RWPE2 (cell line): ENCODE results near the gene CAMK2B.

Source experiments
- ATAC-seq: fragments of 200-7000 bp; cut with Tn5 transposase; 3 replicates; pipeline ENCODE4 v1.9.1; 2021; ENCODE audit warnings: low read depth
- DNase-seq: peaks from one replicate; pipeline ENCODE4 v3.0.0-alpha.2; 2020; ENCODE audit warnings: low spot score
- H3K27ac ChIP-seq: fragments of 450-650 bp; 2 replicates; pipeline ENCODE4 v1.5.1; 2017; ENCODE audit warnings: mild to moderate bottlenecking; ENCODE audit not compliant: poor library complexity, severe bottlenecking
- H3K27me3 ChIP-seq: fragments of 250-450 bp; sonication (Bioruptor Pico); 2 replicates; pipeline ENCODE4 v1.5.1; 2021; ENCODE audit warnings: mild to moderate bottlenecking, moderate library complexity; ENCODE audit not compliant: insufficient read depth, poor library complexity, severe bottlenecking
- H3K36me3 ChIP-seq: fragments of 250-450 bp; sonication (Bioruptor Pico); 2 replicates; pipeline ENCODE4 v1.5.1; 2020; ENCODE audit warnings: low read depth, mild to moderate bottlenecking, moderate library complexity
- H3K4me1 ChIP-seq: fragments of 250-450 bp; sonication (Bioruptor Pico); 2 replicates; pipeline ENCODE4 v1.5.1; 2021; ENCODE audit warnings: mild to moderate bottlenecking, moderate library complexity; ENCODE audit not compliant: insufficient read depth, poor library complexity, severe bottlenecking
- H3K4me3 ChIP-seq: fragments of 250-450 bp; sonication (Bioruptor Pico); 2 replicates; pipeline ENCODE4 v1.5.1; 2021; ENCODE audit warnings: mild to moderate bottlenecking, moderate library complexity; ENCODE audit not compliant: severe bottlenecking
- H3K9me3 ChIP-seq: fragments of 250-450 bp; sonication (Bioruptor Pico); 2 replicates; pipeline ENCODE4 v1.5.1; 2021; ENCODE audit warnings: mild to moderate bottlenecking, moderate library complexity; ENCODE audit not compliant: severe bottlenecking
- CTCF ChIP-seq: fragments of 450-650 bp; IDR thresholded peaks from one replicate; pipeline ENCODE4 v1.5.1; 2017; ENCODE audit warnings: mild to moderate bottlenecking, moderate library complexity; ENCODE audit not compliant: poor library complexity, severe bottlenecking

CAMK2B gene

DNA sequence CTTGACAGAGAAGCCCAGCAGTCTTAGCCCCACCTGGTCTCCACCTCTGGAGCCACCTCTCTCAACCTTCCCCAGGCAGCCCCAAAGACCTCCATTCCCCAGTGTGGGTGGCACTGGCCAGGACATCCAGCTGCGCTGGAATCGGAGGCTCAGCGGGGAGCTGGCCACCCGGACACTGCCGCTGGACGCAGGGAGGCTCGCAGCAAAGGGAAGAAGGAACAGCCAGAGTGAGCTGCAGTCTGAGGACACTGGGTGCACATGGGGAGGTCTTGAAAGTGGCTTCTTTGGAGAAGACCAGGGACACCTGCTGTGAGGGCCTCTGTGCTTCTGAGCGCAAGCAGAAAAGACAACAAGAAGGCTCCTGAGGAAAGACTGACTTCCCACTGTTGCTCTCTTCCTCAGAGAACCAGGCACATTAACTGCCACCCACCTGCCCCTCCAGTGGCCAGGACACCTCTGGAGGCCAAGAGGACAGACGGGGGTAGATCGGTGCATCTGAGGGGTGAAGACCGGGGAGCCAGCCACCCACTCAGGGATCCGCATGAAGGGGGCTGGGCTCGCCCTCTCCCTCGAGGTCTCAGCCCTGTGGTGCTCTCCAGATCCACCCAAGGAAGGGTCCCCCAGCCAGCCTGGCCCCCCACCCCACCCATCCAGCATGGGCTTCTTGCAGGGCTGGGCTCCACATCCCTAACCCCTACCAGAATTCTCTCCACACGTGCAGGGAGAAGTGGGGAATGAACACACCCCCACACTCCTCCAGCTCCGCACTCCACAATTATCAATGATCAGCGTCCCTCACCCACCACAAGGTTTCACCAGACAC is 1.8 kb downstream of the CAMK2B start:
- ATAC-seq, result no peak
- no peak for DNase-seq
- no peak overlapping the region for H3K27ac ChIP-seq
- H3K4me3 ChIP-seq, result no peak overlapping the region
- TF ChIP-seq CTCF, result no peak
- H3K27me3 ChIP-seq, result peaks cover 22% of the 10 kb centered on the region
- no peaks in the 10 kb centered on the region for H3K4me1 ChIP-seq
- no peaks in the 10 kb centered on the region for H3K9me3 ChIP-seq
- H3K36me3 ChIP-seq, result no peaks in the 10 kb centered on the region

GRCh38 chr7:44322631-44323363 is 2.6 kb downstream of the CAMK2B start:
- Histone ChIP-seq H3K4me3 (no peak overlapping the region), H3K4me1 (no peaks in the 10 kb centered on the region), H3K9me3 (no peaks in the 10 kb centered on the region), H3K27me3 (peaks cover 22% of the 10 kb centered on the region), H3K36me3 (no peaks in the 10 kb centered on the region), H3K27ac (no peak overlapping the region)
- ATAC-seq, result no peak
- no peak for TF ChIP-seq CTCF
- DNase-seq, result no peak

- Histone ChIP-seq H3K27me3 (peaks cover 21% of the 10 kb centered on the region), H3K27ac (no peak overlapping the region), H3K9me3 (no peaks in the 10 kb centered on the region), H3K4me3 (no peak overlapping the region), H3K4me1 (no peaks in the 10 kb centered on the region), H3K36me3 (no peaks in the 10 kb centered on the region)
- TF ChIP-seq CTCF, result no peak
- ATAC-seq, result no peak
- no peak for DNase-seq
Measured at GRCh38 chr7:44321796-44322195, 3.6 kb downstream of the CAMK2B start.

- DNase-seq, result no peak
- Histone ChIP-seq H3K27me3 (peaks cover 12% of the 10 kb centered on the region), H3K4me1 (no peaks in the 10 kb centered on the region), H3K4me3 (no peak overlapping the region), H3K27ac (no peak overlapping the region), H3K36me3 (no peaks in the 10 kb centered on the region), H3K9me3 (no peaks in the 10 kb centered on the region)
- ATAC-seq, result no peak
- TF ChIP-seq CTCF, result no peak
Measured at GRCh38 chr7:44320794-44321371, 4.5 kb downstream of the CAMK2B start.
